Lower leg skin (tissue), 3 donors: ENCODE data around the gene NSFL1C.
"Not testable (repeated sequence)": the region's sequence is repeated elsewhere in the genome, so short reads cannot be mapped to it uniquely, and the experiment has no call there.

Source experiments
- CTCF ChIP-seq, 3 donors: fragments of 450-650 bp; IDR thresholded peaks; one replicate each; pipeline ENCODE4 v1.5.1; 2016; ENCODE audit warnings: antibody characterized with exemption in 3 of 3, mild to moderate bottlenecking in 3 of 3, moderate library complexity in 2 of 3
- POLR2A ChIP-seq, 2 donors: fragments of 450-650 bp; IDR thresholded peaks; one replicate each; pipeline ENCODE4 v1.6.1; 2016 to 2017; ENCODE audit warnings: antibody characterized with exemption in 2 of 2, mild to moderate bottlenecking in 1 of 2, moderate library complexity in 1 of 2

GRCh38 chr20:1497371-1497770 lies 30.7 kb upstream of the NSFL1C start:
- not testable (repeated sequence) for TF ChIP-seq CTCF, POLR2A (IDR thresholded peaks at IDR 0.05)
